A549 (cell line): ENCODE data around the gene ARHGAP4. TPM values are rescaled to one million over a fixed set of nuclear protein-coding genes. Genes with fewer than 3 reads are reported as not detected.
A peak's percentile ranks its signal among the peaks of the same experiment; 100 is the strongest.

Experiments used
- ATAC-seq, 2 experiments: fragments of 200-7000 bp in 1 of 2; fragments of >200 bp in 1 of 2; cut with Nextera tagmentation in 1 of 2; cut with Tn5 transposase in 1 of 2; 3 replicates each; pipeline versions ENCODE4 v1.8.0 to v1.9.1; 2018 to 2020; ENCODE audit warnings: mild to moderate bottlenecking in 1 of 2, moderate library complexity in 1 of 2
- CTCF ChIA-PET: fragments of 300-600 bp; sonication (Branson Sonifier 250); formaldehyde crosslinking; extraction: SDS; loops from one replicate; lab custom pipeline; 2021; ENCODE audit warnings: antibody characterized with exemption, inconsistent platforms; lab: Yijun Ruan, JAX
- POLR2A ChIA-PET: fragments of 350-600 bp; formaldehyde crosslinking; extraction: SDS; loops from one replicate; lab custom pipeline; 2021; ENCODE audit warnings: antibody characterized with exemption, inconsistent platforms; lab: Yijun Ruan, JAX
- DNase-seq, 2 experiments: peaks; one replicate each; pipeline versions ENCODE4 v3.0.0 to v3.0.0-alpha.2; 2011 to 2016; ENCODE audit warnings: low read depth in 1 of 2, low spot score in 1 of 2
- FAIRE-seq: peaks from 2 replicates; lab custom pipeline; 2011; peaks lifted over from hg19 to GRCh38; lab: Jason Lieb, UNC
- H3K27ac ChIP-seq, 2 experiments: fragments of >200 bp; sonication (Bioruptor Twin); formaldehyde crosslinking; 3 replicates each; pipeline ENCODE4 v1.5.1; 2016 to 2017
- H3K4me1 ChIP-seq: fragments of >200 bp; sonication (Bioruptor Twin); formaldehyde crosslinking; 3 replicates; pipeline ENCODE4 v1.6.1; 2016
- H3K4me2 ChIP-seq: fragments of >200 bp; sonication (Bioruptor Twin); formaldehyde crosslinking; 3 replicates; pipeline ENCODE4 v1.6.1; 2016
- H3K4me3 ChIP-seq: fragments of >200 bp; sonication (Bioruptor Twin); formaldehyde crosslinking; 3 replicates; pipeline ENCODE4 v1.5.1; 2016
- H3K9me3 ChIP-seq: fragments of >200 bp; sonication (Bioruptor Twin); formaldehyde crosslinking; 3 replicates; pipeline ENCODE4 v1.6.1; 2016
- CBX8 ChIP-seq: fragments of 200-600 bp; sonication (generic); IDR thresholded peaks from 2 replicates; pipeline ENCODE4 v1.6.1; 2016
- CHD2 ChIP-seq: fragments of 150-350 bp; IDR thresholded peaks from 2 replicates; pipeline ENCODE4 v1.6.1; 2014; ENCODE audit warnings: low read length; ENCODE audit not compliant: partially characterized antibody
- EHF ChIP-seq: fragments of 250-450 bp; sonication (Bioruptor Pico); IDR thresholded peaks from 2 replicates; pipeline ENCODE4 v1.5.0; 2020; ENCODE audit warnings: mild to moderate bottlenecking
- EHMT2 ChIP-seq: fragments of 200-600 bp; sonication (generic); IDR thresholded peaks from 2 replicates; pipeline ENCODE4 v1.6.1; 2016; ENCODE audit warnings: antibody characterized with exemption, low read depth, mild to moderate bottlenecking, moderate library complexity
- HDAC2 ChIP-seq: fragments of 200-600 bp; sonication (generic); IDR thresholded peaks from 2 replicates; pipeline ENCODE4 v1.6.1; 2016
- HOXA7 ChIP-seq: fragments of 250-450 bp; sonication (Bioruptor Pico); IDR thresholded peaks from 2 replicates; pipeline ENCODE4 v1.5.0; 2020; ENCODE audit warnings: mild to moderate bottlenecking, moderate library complexity
- KDM1A ChIP-seq: fragments of 200-600 bp; sonication (generic); IDR thresholded peaks from 2 replicates; pipeline ENCODE4 v1.6.1; 2016; ENCODE audit warnings: low read depth, mild to moderate bottlenecking
- KDM5A ChIP-seq: fragments of 200-600 bp; sonication (generic); IDR thresholded peaks from 2 replicates; pipeline ENCODE4 v1.6.1; 2016; ENCODE audit warnings: antibody characterized with exemption, mild to moderate bottlenecking
- MAFK ChIP-seq: fragments of 450-650 bp; IDR thresholded peaks from 2 replicates; pipeline ENCODE4 v1.6.1; 2014; ENCODE audit not compliant: partially characterized antibody
- NPAS2 ChIP-seq: fragments of 250-450 bp; sonication (Bioruptor Pico); IDR thresholded peaks from 2 replicates; pipeline ENCODE4 v1.8.0; 2022; ENCODE audit warnings: mild to moderate bottlenecking, moderate library complexity, borderline replicate concordance
- POLR2AphosphoS2 ChIP-seq: conservative IDR thresholded peaks from 2 replicates; pipeline ENCODE4 v1.6.1; 2012; ENCODE audit warnings: low read length, improper control_type of control experiment, inconsistent platforms
- RAD21 ChIP-seq, 2 experiments: fragments of >200 bp in 1 of 2; sonication (Bioruptor Twin) in 1 of 2; formaldehyde crosslinking in 1 of 2; IDR thresholded peaks in 1 of 2; conservative IDR thresholded peaks in 1 of 2; 2 replicates in 1 of 2; 3 replicates in 1 of 2; pipeline ENCODE4 v1.6.1; 2012 to 2018; ENCODE audit warnings: inconsistent platforms in 1 of 2
- TFCP2L1 ChIP-seq: fragments of 250-450 bp; sonication (Bioruptor Pico); IDR thresholded peaks from 2 replicates; pipeline ENCODE4 v1.5.0; 2021; ENCODE audit warnings: mild to moderate bottlenecking
- ZFP36 ChIP-seq: fragments of 450-650 bp; IDR thresholded peaks from 2 replicates; pipeline ENCODE4 v1.6.1; 2014; ENCODE audit warnings: borderline replicate concordance; ENCODE audit not compliant: partially characterized antibody
- WGBS: methylation state at CpG from one replicate; pipeline ENCODE4 v1.1.6; 2017; ENCODE audit errors: missing lambda C conversion rate; 5-methylcytosine and 5-hydroxymethylcytosine counted together
- polyA plus RNA-seq, 4 experiments: library from polyadenylated mRNA; depleted of rRNA in 3 of 4; stranded (reverse); fragments of >200 nt; fragmentation: RNase III in 1 of 4; extraction: RNeasy Plus Mini Kit Qiagen cat#74134 plus additional on column Dnase treatment in 1 of 4; gene quantifications; 2 replicates in 3 of 4; 3 replicates in 1 of 4; pipeline ENCODE4 v1.2.3, GENCODE V29; 2011 to 2017
- TF ChIP-seq, protein P1 (sequence below): fragments of >200 bp; sonication (Bioruptor Twin); formaldehyde crosslinking; IDR thresholded peaks from 3 replicates; pipeline ENCODE4 v1.6.1; 2016
- TF ChIP-seq, protein P2 (sequence below): IDR thresholded peaks from 2 replicates; pipeline ENCODE4 v1.6.1; 2012; ENCODE audit warnings: low read depth, borderline replicate concordance
- TF ChIP-seq, protein P3 (sequence below): fragments of >200 bp; sonication (Bioruptor Twin); formaldehyde crosslinking; IDR thresholded peaks from 2 replicates; pipeline ENCODE4 v1.6.1; 2016
- TF ChIP-seq, protein P4 (sequence below): fragments of 450-650 bp; IDR thresholded peaks from 2 replicates; pipeline ENCODE4 v1.6.1; 2014; ENCODE audit warnings: antibody characterized with exemption
- TF ChIP-seq, protein P5 (sequence below): fragments of >200 bp; sonication (Bioruptor Twin); formaldehyde crosslinking; IDR thresholded peaks from 3 replicates; pipeline ENCODE4 v1.5.1; 2016
- TF ChIP-seq, protein P6 (sequence below): IDR thresholded peaks from 2 replicates; pipeline ENCODE4 v1.6.1; 2012

ARHGAP4 gene
- polyA plus RNA-seq, 2 of the 4 experiments (the other 2 are of a cell fraction) = 0.78 to 0.98 TPM

DNA sequence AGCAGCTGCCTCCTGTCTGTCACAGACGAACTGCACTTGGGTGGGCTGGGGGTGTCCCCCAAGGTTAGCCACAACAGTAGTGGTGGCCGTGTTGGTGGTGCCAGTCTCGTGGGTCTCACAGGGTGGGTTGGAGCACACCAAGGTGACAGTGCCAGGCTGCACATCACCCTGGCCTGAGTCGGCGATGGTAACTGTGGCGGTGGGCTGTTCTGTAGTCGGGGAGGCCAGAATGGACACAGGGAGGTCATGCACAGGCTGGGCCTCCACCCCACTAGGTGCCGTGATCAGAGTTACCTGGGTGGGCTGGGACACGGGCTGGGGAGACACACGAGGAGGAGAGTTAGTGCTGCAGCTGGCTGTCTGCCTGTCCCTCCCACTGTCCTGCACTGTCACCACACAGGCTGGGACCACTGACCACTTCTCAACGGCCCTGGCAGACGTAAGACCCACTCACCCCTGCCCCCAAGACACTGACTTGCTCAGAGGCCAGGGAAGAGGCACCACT is 29.2 kb upstream of the ARHGAP4 start:
- H3K9me3 ChIP-seq = no peaks in the 10 kb centered on the region
- POLR2A ChIA-PET = interaction anchor here (0.5 kb wide), 1 partner anchor 996 kb away, joined by 4 read pairs; no protein-coding TSS in a partner anchor
- FAIRE-seq (no peak), DNase-seq (no peak), ATAC-seq (no peak)
- no peak overlapping the region for H3K4me3 ChIP-seq
- WGBS = 91% methylated on average over 6 of the region's 12 CpGs
- TF ChIP-seq CBX8 = no peak
- no peak for TF ChIP-seq ZFP36
- TF ChIP-seq, protein P1, sequence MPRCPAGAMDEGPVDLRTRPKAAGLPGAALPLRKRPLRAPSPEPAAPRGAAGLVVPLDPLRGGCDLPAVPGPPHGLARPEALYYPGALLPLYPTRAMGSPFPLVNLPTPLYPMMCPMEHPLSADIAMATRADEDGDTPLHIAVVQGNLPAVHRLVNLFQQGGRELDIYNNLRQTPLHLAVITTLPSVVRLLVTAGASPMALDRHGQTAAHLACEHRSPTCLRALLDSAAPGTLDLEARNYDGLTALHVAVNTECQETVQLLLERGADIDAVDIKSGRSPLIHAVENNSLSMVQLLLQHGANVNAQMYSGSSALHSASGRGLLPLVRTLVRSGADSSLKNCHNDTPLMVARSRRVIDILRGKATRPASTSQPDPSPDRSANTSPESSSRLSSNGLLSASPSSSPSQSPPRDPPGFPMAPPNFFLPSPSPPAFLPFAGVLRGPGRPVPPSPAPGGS = no peak
- no peak for TF ChIP-seq HOXA7
- no peak overlapping the region for H3K27ac ChIP-seq
- H3K4me2 ChIP-seq = no peak overlapping the region
- 0 out of 3 replicates have a peak, but pooled peaks cover 4% of the 10 kb centered on the region for H3K4me1 ChIP-seq
- CTCF ChIA-PET = no interaction called here

DNA sequence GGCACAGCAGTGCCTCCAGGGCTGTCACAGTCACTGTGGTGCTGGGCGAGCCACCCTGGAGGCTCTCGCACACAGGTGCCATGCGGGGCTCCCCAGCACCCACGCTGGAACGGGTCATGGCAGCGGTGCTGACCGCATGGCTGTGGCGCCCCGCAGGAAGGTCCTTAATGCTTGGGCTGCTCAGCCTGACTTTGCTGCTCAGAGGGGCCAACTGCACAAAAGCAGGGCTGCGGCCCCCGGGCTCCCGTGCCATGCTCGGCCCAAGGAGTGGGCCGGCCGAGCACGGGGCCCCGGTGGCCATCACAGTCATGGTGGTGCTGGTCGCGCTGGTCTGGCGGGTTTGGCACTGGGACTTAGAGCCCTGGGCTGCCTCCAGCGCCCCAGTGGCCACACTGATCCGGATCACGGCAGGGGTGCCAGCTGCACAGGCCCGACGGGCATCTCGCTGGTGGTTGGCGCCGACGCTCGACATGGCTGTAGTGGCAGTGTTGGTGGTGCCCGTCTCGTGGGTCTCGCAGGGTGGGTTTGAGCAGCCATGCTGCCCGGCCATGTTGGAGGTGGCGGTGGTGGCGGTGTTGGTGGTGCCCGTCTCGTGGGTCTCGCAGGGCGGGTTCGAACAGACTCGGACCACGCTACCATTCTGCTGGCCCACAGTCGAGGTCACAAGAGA is 28.6 kb upstream of the ARHGAP4 start:
- Histone ChIP-seq H3K4me3 (no peak overlapping the region), H3K9me3 (no peaks in the 10 kb centered on the region), H3K27ac (no peak overlapping the region), H3K4me1 (0 out of 3 replicates have a peak, but pooled peaks cover 4% of the 10 kb centered on the region), H3K4me2 (no peak overlapping the region)
- FAIRE-seq (no peak), DNase-seq (no peak), ATAC-seq (peak in 1 of 2 experiments; percentile 3; a peak in 3 of 6 replicates)
- ChIA-PET CTCF (no interaction called here), POLR2A (interaction anchor here (0.5 kb wide), 1 partner anchor 996 kb away, joined by 4 read pairs; no protein-coding TSS in a partner anchor)
- TF ChIP-seq, protein P2, sequence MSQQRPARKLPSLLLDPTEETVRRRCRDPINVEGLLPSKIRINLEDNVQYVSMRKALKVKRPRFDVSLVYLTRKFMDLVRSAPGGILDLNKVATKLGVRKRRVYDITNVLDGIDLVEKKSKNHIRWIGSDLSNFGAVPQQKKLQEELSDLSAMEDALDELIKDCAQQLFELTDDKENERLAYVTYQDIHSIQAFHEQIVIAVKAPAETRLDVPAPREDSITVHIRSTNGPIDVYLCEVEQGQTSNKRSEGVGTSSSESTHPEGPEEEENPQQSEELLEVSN = no peak
- TF ChIP-seq, protein P3, sequence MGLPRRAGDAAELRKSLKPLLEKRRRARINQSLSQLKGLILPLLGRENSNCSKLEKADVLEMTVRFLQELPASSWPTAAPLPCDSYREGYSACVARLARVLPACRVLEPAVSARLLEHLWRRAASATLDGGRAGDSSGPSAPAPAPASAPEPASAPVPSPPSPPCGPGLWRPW = no peak
- TF ChIP-seq KDM5A = no peak
- TF ChIP-seq NPAS2 (CRISPR knock-in tag) = no peak
- TF ChIP-seq, protein P4, sequence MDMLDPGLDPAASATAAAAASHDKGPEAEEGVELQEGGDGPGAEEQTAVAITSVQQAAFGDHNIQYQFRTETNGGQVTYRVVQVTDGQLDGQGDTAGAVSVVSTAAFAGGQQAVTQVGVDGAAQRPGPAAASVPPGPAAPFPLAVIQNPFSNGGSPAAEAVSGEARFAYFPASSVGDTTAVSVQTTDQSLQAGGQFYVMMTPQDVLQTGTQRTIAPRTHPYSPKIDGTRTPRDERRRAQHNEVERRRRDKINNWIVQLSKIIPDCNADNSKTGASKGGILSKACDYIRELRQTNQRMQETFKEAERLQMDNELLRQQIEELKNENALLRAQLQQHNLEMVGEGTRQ = no peak
- TF ChIP-seq EHMT2 = no peak
- no peak for TF ChIP-seq EHF (CRISPR knock-in tag)
- TF ChIP-seq, protein P1 = no peak
- TF ChIP-seq, protein P5, sequence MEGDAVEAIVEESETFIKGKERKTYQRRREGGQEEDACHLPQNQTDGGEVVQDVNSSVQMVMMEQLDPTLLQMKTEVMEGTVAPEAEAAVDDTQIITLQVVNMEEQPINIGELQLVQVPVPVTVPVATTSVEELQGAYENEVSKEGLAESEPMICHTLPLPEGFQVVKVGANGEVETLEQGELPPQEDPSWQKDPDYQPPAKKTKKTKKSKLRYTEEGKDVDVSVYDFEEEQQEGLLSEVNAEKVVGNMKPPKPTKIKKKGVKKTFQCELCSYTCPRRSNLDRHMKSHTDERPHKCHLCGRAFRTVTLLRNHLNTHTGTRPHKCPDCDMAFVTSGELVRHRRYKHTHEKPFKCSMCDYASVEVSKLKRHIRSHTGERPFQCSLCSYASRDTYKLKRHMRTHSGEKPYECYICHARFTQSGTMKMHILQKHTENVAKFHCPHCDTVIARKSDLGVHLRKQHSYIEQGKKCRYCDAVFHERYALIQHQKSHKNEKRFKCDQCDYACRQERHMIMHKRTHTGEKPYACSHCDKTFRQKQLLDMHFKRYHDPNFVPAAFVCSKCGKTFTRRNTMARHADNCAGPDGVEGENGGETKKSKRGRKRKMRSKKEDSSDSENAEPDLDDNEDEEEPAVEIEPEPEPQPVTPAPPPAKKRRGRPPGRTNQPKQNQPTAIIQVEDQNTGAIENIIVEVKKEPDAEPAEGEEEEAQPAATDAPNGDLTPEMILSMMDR = no peak
- no peak for TF ChIP-seq POLR2AphosphoS2
- no peak for TF ChIP-seq KDM1A
- TF ChIP-seq CHD2 = no peak
- TF ChIP-seq HDAC2 = no peak
- TF ChIP-seq MAFK = no peak
- no peak for TF ChIP-seq TFCP2L1
- TF ChIP-seq, protein P6, sequence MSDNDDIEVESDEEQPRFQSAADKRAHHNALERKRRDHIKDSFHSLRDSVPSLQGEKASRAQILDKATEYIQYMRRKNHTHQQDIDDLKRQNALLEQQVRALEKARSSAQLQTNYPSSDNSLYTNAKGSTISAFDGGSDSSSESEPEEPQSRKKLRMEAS = no peak
- no peak for TF ChIP-seq RAD21 (conservative IDR thresholded peaks at IDR 0.05 in 1 of 2, IDR thresholded peaks at IDR 0.05 in 1 of 2)
- WGBS = 100% methylated on average over 1 of the region's 44 CpGs
